ENCODE data around the gene TOP2A.

DNA sequence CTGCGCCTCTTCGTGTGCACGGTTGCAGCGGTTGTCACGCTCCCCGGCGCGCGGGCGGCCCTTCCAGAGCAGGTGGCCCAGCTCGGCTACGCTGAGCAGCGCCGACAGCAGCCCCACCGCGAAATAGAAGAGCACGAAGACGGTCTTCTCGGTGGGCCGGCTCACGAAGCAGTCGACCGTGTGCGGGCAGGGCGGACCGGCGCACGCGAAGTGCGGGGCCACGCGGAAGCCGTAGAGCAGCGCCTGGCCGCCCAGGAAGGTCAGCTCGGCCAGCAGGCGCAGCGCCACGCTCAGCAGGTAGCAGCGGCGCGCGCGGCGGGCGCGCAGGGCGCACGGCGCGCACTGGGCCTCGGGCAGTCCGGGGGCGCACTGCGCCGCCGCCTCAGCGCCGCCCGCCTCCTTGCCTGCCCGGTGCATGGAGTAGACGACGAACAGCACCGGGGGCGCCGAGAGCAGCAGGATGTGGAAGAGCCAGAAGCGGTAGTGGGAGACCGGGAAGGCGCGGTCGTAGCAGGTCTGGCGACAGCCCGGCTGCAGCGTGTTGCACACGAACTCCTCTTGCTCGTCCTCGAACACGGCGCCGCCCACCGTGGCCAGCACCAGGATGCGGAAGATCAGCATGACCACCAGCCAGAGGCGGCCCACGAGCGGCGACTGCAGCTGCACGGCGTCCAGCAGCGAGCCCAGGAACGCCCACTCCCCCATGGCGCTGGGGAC lies 54.4 kb downstream of the TOP2A start:
- TF ChIP-seq, protein P1, sequence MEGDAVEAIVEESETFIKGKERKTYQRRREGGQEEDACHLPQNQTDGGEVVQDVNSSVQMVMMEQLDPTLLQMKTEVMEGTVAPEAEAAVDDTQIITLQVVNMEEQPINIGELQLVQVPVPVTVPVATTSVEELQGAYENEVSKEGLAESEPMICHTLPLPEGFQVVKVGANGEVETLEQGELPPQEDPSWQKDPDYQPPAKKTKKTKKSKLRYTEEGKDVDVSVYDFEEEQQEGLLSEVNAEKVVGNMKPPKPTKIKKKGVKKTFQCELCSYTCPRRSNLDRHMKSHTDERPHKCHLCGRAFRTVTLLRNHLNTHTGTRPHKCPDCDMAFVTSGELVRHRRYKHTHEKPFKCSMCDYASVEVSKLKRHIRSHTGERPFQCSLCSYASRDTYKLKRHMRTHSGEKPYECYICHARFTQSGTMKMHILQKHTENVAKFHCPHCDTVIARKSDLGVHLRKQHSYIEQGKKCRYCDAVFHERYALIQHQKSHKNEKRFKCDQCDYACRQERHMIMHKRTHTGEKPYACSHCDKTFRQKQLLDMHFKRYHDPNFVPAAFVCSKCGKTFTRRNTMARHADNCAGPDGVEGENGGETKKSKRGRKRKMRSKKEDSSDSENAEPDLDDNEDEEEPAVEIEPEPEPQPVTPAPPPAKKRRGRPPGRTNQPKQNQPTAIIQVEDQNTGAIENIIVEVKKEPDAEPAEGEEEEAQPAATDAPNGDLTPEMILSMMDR (IDR thresholded peaks at IDR 0.05): no peak
- TF ChIP-seq POLR2A (IDR thresholded peaks at IDR 0.05): no peak
